Adrenal gland (tissue), 5 donors: ENCODE data around the gene KCTD19.

ENCODE experiments used
- POLR2A ChIP-seq, 2 donors: fragments of 450-650 bp; IDR thresholded peaks; one replicate each; pipeline ENCODE4 v1.6.1; 2017; ENCODE audit warnings: antibody characterized with exemption in 2 of 2, mild to moderate bottlenecking in 2 of 2, moderate library complexity in 1 of 2
- TF ChIP-seq, protein P1 (sequence below), 6 experiments: fragments of 450-650 bp in 4 of 6; fragments of 200-600 bp in 2 of 6; sonication (generic) in 1 of 6; IDR thresholded peaks; 1 replicate in 5 of 6; 2 replicates in 1 of 6; pipeline versions ENCODE4 v1.5.1 to v1.8.0; 2016 to 2021; ENCODE audit warnings: antibody characterized with exemption in 6 of 6, mild to moderate bottlenecking in 2 of 6, moderate library complexity in 1 of 6
- donor health status: DM: no; HTN: no; CAD: no.

GRCh38 chr16:67294938-67295361, 31.6 kb downstream of the KCTD19 start:
- TF ChIP-seq, protein P1, sequence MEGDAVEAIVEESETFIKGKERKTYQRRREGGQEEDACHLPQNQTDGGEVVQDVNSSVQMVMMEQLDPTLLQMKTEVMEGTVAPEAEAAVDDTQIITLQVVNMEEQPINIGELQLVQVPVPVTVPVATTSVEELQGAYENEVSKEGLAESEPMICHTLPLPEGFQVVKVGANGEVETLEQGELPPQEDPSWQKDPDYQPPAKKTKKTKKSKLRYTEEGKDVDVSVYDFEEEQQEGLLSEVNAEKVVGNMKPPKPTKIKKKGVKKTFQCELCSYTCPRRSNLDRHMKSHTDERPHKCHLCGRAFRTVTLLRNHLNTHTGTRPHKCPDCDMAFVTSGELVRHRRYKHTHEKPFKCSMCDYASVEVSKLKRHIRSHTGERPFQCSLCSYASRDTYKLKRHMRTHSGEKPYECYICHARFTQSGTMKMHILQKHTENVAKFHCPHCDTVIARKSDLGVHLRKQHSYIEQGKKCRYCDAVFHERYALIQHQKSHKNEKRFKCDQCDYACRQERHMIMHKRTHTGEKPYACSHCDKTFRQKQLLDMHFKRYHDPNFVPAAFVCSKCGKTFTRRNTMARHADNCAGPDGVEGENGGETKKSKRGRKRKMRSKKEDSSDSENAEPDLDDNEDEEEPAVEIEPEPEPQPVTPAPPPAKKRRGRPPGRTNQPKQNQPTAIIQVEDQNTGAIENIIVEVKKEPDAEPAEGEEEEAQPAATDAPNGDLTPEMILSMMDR (IDR thresholded peaks at IDR 0.05) = no peak
- no peak for TF ChIP-seq POLR2A (IDR thresholded peaks at IDR 0.05)
